Stimulated activated CD4-positive, alpha-beta T cell treated with anti-CD3 and anti-CD28 coated beads, Interleukin-1b, Interleukin-23, amount 100 ng/mL, for 4 hours (primary cell): ENCODE results near the gene SEPTIN12.

Experiments
- DNase-seq, 2 donors: peaks; one replicate each; pipeline ENCODE4 v3.0.0-alpha.2; 2020; ENCODE audit warnings: low read depth in 2 of 2

Gene SEPTIN12

GRCh38 chr16:4787627-4788482 lies at the start of gene SEPTIN12:
Gene SEPTIN12, minus strand, starts transcription at chr16:4788345. Its CDS starts 700 bp downstream, at chr16:4787645.
- no peak for DNase-seq

- DNase-seq, result no peak
Measured at GRCh38 chr16:4836727-4837126, 48.6 kb upstream of the SEPTIN12 start.

- DNase-seq, result no peak
Measured at GRCh38 chr16:4833584-4833983, 45.4 kb upstream of the SEPTIN12 start.

- DNase-seq, result no peak
Measured at GRCh38 chr16:4832698-4833343, 44.7 kb upstream of the SEPTIN12 start.

GRCh38 chr16:4831616-4832015 lies 43.5 kb upstream of the SEPTIN12 start:
- no peak for DNase-seq

GRCh38 chr16:4830408-4830807 lies 42.3 kb upstream of the SEPTIN12 start:
- no peak for DNase-seq

GRCh38 chr16:4828567-4829321 lies 40.6 kb upstream of the SEPTIN12 start:
- no peak for DNase-seq

GRCh38 chr16:4826980-4827379 lies 38.8 kb upstream of the SEPTIN12 start:
- DNase-seq, result no peak

GRCh38 chr16:4826526-4826925 lies 38.4 kb upstream of the SEPTIN12 start:
- DNase-seq, result no peak

- no peak for DNase-seq
Measured at GRCh38 chr16:4825196-4825595, 37.1 kb upstream of the SEPTIN12 start.

- DNase-seq, result no peak
Measured at GRCh38 chr16:4820652-4821051, 32.5 kb upstream of the SEPTIN12 start.

GRCh38 chr16:4814542-4815173 lies 26.5 kb upstream of the SEPTIN12 start:
- no peak for DNase-seq

- no peak for DNase-seq
Measured at GRCh38 chr16:4814046-4814445, 25.9 kb upstream of the SEPTIN12 start.

- DNase-seq, result no peak
Measured at GRCh38 chr16:4813251-4814003, 25.3 kb upstream of the SEPTIN12 start.

- DNase-seq, result no peak
Measured at GRCh38 chr16:4811773-4812172, 23.6 kb upstream of the SEPTIN12 start.

GRCh38 chr16:4811242-4811641 lies 23.1 kb upstream of the SEPTIN12 start:
- DNase-seq, result no peak

GRCh38 chr16:4806280-4806679 lies 18.1 kb upstream of the SEPTIN12 start:
- no peak for DNase-seq

GRCh38 chr16:4805231-4805630 lies 17.1 kb upstream of the SEPTIN12 start:
- no peak for DNase-seq

- DNase-seq, result no peak
Measured at GRCh38 chr16:4803898-4804762, 16.0 kb upstream of the SEPTIN12 start.

GRCh38 chr16:4803401-4803844 lies 15.3 kb upstream of the SEPTIN12 start:
- DNase-seq, result no peak
